Measurements from ENCODE around the gene YWHAE. TPM values are rescaled to one million over a fixed set of nuclear protein-coding genes. Genes with fewer than 3 reads are reported as not detected.
A peak's percentile ranks its signal among the peaks of the same experiment; 100 is the strongest.

Gene YWHAE
- total and polyA plus RNA-seq, 8 donors = 219 to 1,151 (median 340) TPM

DNA sequence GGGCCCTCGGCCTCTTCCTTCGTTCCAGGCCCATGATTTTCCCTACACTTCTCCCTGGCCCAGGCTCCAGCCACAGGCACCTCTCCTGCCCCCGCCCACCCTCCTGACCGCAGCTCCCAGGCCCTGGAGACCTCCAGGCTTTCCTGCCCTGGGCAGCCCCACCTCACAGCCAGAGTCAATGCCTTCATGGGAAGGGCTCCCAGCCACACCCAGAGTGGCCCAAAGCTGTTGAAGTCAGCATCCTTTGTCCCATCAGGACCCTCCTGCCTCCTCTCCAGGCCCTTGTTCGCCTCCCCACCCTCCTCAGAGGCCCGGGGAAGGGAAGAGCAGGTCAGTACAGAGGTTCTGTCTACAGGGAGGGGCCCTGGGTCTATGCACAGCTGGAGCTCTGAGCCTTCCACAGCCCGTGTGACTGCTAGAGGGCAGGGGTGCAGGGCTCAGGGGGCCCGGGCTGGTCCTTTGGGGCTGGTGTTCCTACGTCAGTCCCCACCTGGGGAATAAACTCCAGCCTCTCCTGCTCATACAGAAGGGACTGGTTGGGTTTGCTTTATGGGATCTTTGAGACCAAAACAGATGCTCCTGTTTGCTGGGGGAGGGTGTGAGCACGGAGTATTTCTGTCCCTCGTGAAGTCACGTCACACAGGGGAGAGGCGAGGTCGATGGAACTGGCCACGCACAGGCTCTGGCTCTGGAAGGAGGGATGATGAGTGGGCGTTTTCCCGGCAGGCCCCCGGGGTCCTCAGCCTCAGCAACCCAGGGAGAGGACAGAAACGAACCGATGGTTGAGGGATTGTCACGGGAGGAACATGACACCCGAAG, 100.3 kb downstream of the YWHAE start:
- peaks cover 0 to 12% (median 10%) of the 10 kb centered on the region in 4 donors for H3K4me1 ChIP-seq

DNA sequence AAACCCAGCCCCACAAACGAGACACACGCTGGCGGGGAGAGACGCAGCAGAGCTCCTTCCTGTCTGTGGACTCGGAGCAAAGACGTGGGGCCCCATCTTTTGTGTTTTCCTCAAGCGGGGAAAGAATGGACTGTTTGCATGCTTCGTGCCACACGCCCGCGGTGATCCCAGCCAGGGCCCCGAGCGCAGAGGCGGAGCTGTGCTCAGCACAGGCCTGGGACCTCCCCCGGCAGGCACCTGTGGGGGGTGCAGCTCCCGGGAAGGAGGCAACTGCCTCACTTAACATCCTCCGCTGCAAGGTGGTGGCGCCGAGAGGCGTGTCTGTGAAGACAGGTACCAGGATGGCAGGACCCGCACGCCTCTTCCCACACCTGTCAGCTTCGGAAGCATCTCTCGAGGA, 101.4 kb downstream of the YWHAE start:
- peak in 1 of 2 donors; percentile 77 for DNase-seq

More for the DNA sequence above, 100.3 kb downstream of the YWHAE start:
- Histone ChIP-seq H3K36me3 (no peaks in the 10 kb centered on the region), H3K27ac (no peak overlapping the region), H3K4me3 (no peak overlapping the region), H3K9me3 (no peaks in the 10 kb centered on the region), H3K27me3 (peaks cover 0 to 95% (median 14%) of the 10 kb centered on the region in 3 donors)
- no peak for DNase-seq
- 71 to 82% (median 77%) methylated on average over 16 to 22 of the region's 22 CpGs for WGBS, 5 donors
- intact Hi-C loops (cut with DNase I; ENCODE audit: low total_unique reads) = no loop called here
- TF ChIP-seq POLR2A (IDR thresholded peaks at IDR 0.05) (no peak), EP300 (IDR thresholded peaks at IDR 0.05) (no peak), CTCF (IDR thresholded peaks at IDR 0.05) (no peak), POLR2AphosphoS5 (IDR thresholded peaks at IDR 0.05) (no peak)

More for the DNA sequence above, 101.4 kb downstream of the YWHAE start:
- peaks cover 0 to 83% (median 14%) of the 10 kb centered on the region in 3 donors for H3K27me3 ChIP-seq
- intact Hi-C loops (cut with DNase I; ENCODE audit: low total_unique reads) = no loop called here
- H3K9me3 ChIP-seq = no peaks in the 10 kb centered on the region
- H3K36me3 ChIP-seq = no peaks in the 10 kb centered on the region
- H3K4me1 ChIP-seq = peaks cover 0 to 12% (median 10%) of the 10 kb centered on the region in 4 donors
- TF ChIP-seq POLR2A (IDR thresholded peaks at IDR 0.05) = no peak
- no peak for TF ChIP-seq CTCF (IDR thresholded peaks at IDR 0.05)
- no peak for TF ChIP-seq EP300 (IDR thresholded peaks at IDR 0.05)
- TF ChIP-seq POLR2AphosphoS5 (IDR thresholded peaks at IDR 0.05) = no peak
- WGBS, 5 donors = 6 to 20% (median 11%) methylated on average over 12 to 24 of the region's 24 CpGs
- no peak overlapping the region for H3K27ac ChIP-seq
- no peak overlapping the region for H3K4me3 ChIP-seq

Small RNA genes lying within 50 kb of the gene (small RNA-seq; reads per million reads assigned to genes)
- 0 reads per million in 4 donors for gene AC032044.2

Other genes with a start within 250 kb of the YWHAE start
- 1,000 to 10,000 TPM in 1 of 5 donors, 100 to 1,000 TPM in 2, 10 to 100 TPM in 2; 65.5 to 1,523 (median 142) TPM for gene ABR, start 220.2 kb downstream of the YWHAE start, total RNA-seq
- gene ABR, start 220.2 kb downstream of the YWHAE start, polyA plus RNA-seq = 10 to 100 TPM; 28.3 to 41.2 (median 40.0) TPM
- not detected for gene BHLHA9, start 129.8 kb downstream of the YWHAE start, total RNA-seq
- gene BHLHA9, start 129.8 kb downstream of the YWHAE start, polyA plus RNA-seq = not detected
- under 1 TPM in 1 of 5 donors, not detected in 4; 0.18 TPM for gene TRARG1, start 120.6 kb downstream of the YWHAE start, total RNA-seq
- gene TRARG1, start 120.6 kb downstream of the YWHAE start, polyA plus RNA-seq = under 1 TPM; 0.03 to 0.76 (median 0.25) TPM
- 10 to 100 TPM; 18.2 to 87.5 (median 53.5) TPM for gene CRK, start 56.0 kb upstream of the YWHAE start, total RNA-seq
- 10 to 100 TPM; 18.0 to 40.5 (median 32.9) TPM for gene CRK, start 56.0 kb upstream of the YWHAE start, polyA plus RNA-seq
- 100 to 1,000 TPM in 3 of 5 donors, 10 to 100 TPM in 2; 74.2 to 158 (median 107) TPM for gene MYO1C, start 92.5 kb upstream of the YWHAE start, total RNA-seq
- 10 to 100 TPM; 45.2 to 61.3 (median 54.4) TPM for gene MYO1C, start 92.5 kb upstream of the YWHAE start, polyA plus RNA-seq
- gene INPP5K, start 116.4 kb upstream of the YWHAE start, total RNA-seq = 10 to 100 TPM; 38.0 to 97.6 (median 93.4) TPM
- 10 to 100 TPM; 22.9 to 27.1 (median 26.6) TPM for gene INPP5K, start 116.4 kb upstream of the YWHAE start, polyA plus RNA-seq
- gene PITPNA, start 162.6 kb upstream of the YWHAE start, total RNA-seq = 10 to 100 TPM; 12.1 to 61.7 (median 23.9) TPM
- gene PITPNA, start 162.6 kb upstream of the YWHAE start, polyA plus RNA-seq = 10 to 100 TPM; 19.5 to 27.0 (median 21.8) TPM
- 10 to 100 TPM in 2 of 5 donors, 1 to 10 TPM in 2, under 1 TPM in 1; 0.29 to 15.8 (median 6.5) TPM for gene SLC43A2, start 228.6 kb upstream of the YWHAE start, total RNA-seq
- 1 to 10 TPM; 1.8 to 5.9 (median 4.6) TPM for gene SLC43A2, start 228.6 kb upstream of the YWHAE start, polyA plus RNA-seq
- gene SCARF1, start 245.5 kb upstream of the YWHAE start, total RNA-seq = 100 to 1,000 TPM in 1 of 5 donors, 10 to 100 TPM in 2, 1 to 10 TPM in 2; 4.1 to 119 (median 53.1) TPM
- gene SCARF1, start 245.5 kb upstream of the YWHAE start, polyA plus RNA-seq = 1 to 10 TPM; 1.4 to 2.7 (median 2.0) TPM
- 100 to 1,000 TPM in 1 of 5 donors, 10 to 100 TPM in 3, 1 to 10 TPM in 1; 8.6 to 284 (median 39.1) TPM for gene RILP, start 249.6 kb upstream of the YWHAE start, total RNA-seq
- gene RILP, start 249.6 kb upstream of the YWHAE start, polyA plus RNA-seq = 10 to 100 TPM; 15.6 to 32.4 (median 19.2) TPM

Measured in stomach (tissue), 9 donors.